GM23338 (cell line): ENCODE data around the gene MESP2. TPM values are rescaled to one million over a fixed set of nuclear protein-coding genes. Genes with fewer than 3 reads are reported as not detected.

Experiments used
- ATAC-seq: fragments of 200-7000 bp; cut with Tn5 transposase; 3 replicates; pipeline ENCODE4 v1.9.1; 2020
- DNase-seq: peaks from one replicate; pipeline ENCODE4 v3.0.0-alpha.2; 2015; ENCODE audit warnings: low spot score
- H2AFZ ChIP-seq: fragments of 200-600 bp; sonication (generic); 2 replicates; pipeline ENCODE4 v1.8.0; 2016; ENCODE audit warnings: antibody characterized with exemption, mild to moderate bottlenecking, moderate library complexity
- H3F3A ChIP-seq: fragments of 200-600 bp; sonication (generic); replicated peaks from 2 replicates; pipeline ENCODE4 v1.8.0; 2017; ENCODE audit warnings: antibody characterized with exemption, mixed run types, low read depth
- H3K27ac ChIP-seq: fragments of 200-600 bp; sonication (generic); 2 replicates; pipeline ENCODE4 v1.6.1; 2016; ENCODE audit warnings: low read depth
- H3K27me3 ChIP-seq: fragments of 200-600 bp; sonication (generic); 2 replicates; pipeline ENCODE4 v1.8.0; 2016; ENCODE audit warnings: mild to moderate bottlenecking, mixed run types, moderate library complexity; ENCODE audit not compliant: insufficient read depth
- H3K36me3 ChIP-seq: fragments of 200-600 bp; sonication (generic); 2 replicates; pipeline ENCODE4 v1.8.0; 2016; ENCODE audit warnings: mild to moderate bottlenecking; ENCODE audit not compliant: insufficient read depth
- H3K4me1 ChIP-seq: fragments of 200-600 bp; sonication (generic); 2 replicates; pipeline ENCODE4 v1.8.0; 2016; ENCODE audit warnings: mild to moderate bottlenecking, moderate library complexity; ENCODE audit not compliant: insufficient read depth
- H3K4me2 ChIP-seq: fragments of 200-600 bp; sonication (generic); 2 replicates; pipeline ENCODE4 v1.7.1; 2017; ENCODE audit warnings: mixed run types
- H3K4me3 ChIP-seq: fragments of 200-600 bp; sonication (generic); 2 replicates; pipeline ENCODE4 v1.6.1; 2016; ENCODE audit warnings: mixed run types
- H3K79me2 ChIP-seq: fragments of 200-600 bp; sonication (generic); replicated peaks from 2 replicates; pipeline ENCODE4 v1.8.0; 2017; ENCODE audit warnings: mild to moderate bottlenecking; ENCODE audit not compliant: insufficient read depth
- H3K9me2 ChIP-seq: fragments of 200-600 bp; sonication (generic); 2 replicates; pipeline ENCODE4 v1.8.0; 2017; ENCODE audit not compliant: insufficient read depth
- H4K20me1 ChIP-seq: fragments of 200-600 bp; sonication (generic); replicated peaks from 2 replicates; pipeline ENCODE4 v1.8.0; 2017; ENCODE audit warnings: mild to moderate bottlenecking; ENCODE audit not compliant: insufficient read depth
- H3K27ac Mint-ChIP-seq: 2 replicates; pipeline ENCODE4 v1.8.0; 2020; ENCODE audit warnings: inconsistent platforms, mild to moderate bottlenecking, moderate library complexity, mixed read lengths
- H3K27me3 Mint-ChIP-seq: 3 replicates; pipeline ENCODE4 v1.8.0; 2022; ENCODE audit warnings: low read depth, mild to moderate bottlenecking, moderate library complexity, mixed read lengths, inconsistent platforms; ENCODE audit not compliant: insufficient read depth, poor library complexity
- H3K36me3 Mint-ChIP-seq: 3 replicates; pipeline ENCODE4 v1.8.0; 2021; ENCODE audit warnings: low read depth, mild to moderate bottlenecking, inconsistent platforms, moderate library complexity, mixed read lengths
- H3K4me1 Mint-ChIP-seq: 3 replicates; pipeline ENCODE4 v1.8.0; 2020; ENCODE audit warnings: mild to moderate bottlenecking, inconsistent platforms, mixed read lengths
- H3K4me3 Mint-ChIP-seq: 3 replicates; pipeline ENCODE4 v1.8.0; 2021; ENCODE audit warnings: moderate library complexity, mild to moderate bottlenecking, inconsistent platforms, mixed read lengths
- H3K9me3 Mint-ChIP-seq: 3 replicates; pipeline ENCODE4 v1.8.0; 2020; ENCODE audit warnings: moderate library complexity, mild to moderate bottlenecking, inconsistent platforms, mixed read lengths
- CREB1 ChIP-seq: fragments of 250-450 bp; sonication (Bioruptor Pico); IDR thresholded peaks from 2 replicates; pipeline ENCODE4 v1.5.0; 2020; ENCODE audit warnings: low read depth, mild to moderate bottlenecking, moderate library complexity
- EZH2phosphoT487 ChIP-seq: fragments of 200-600 bp; sonication (generic); IDR thresholded peaks from one replicate; pipeline ENCODE4 v1.8.1; 2018; ENCODE audit warnings: antibody characterized with exemption; ENCODE audit not compliant: unreplicated experiment
- JUNB ChIP-seq: IDR thresholded peaks from one replicate; pipeline ENCODE4 v1.6.1; 2016; ENCODE audit warnings: antibody characterized with exemption; ENCODE audit not compliant: unreplicated experiment
- NANOG ChIP-seq: IDR thresholded peaks from 2 replicates; pipeline ENCODE4 v1.6.1; 2016; ENCODE audit warnings: antibody characterized with exemption, borderline replicate concordance
- POLR2AphosphoS5 ChIP-seq: IDR thresholded peaks from 2 replicates; pipeline ENCODE4 v1.6.1; 2016; ENCODE audit warnings: antibody characterized with exemption, low read depth
- STAT1 ChIP-seq: IDR thresholded peaks from one replicate; pipeline ENCODE4 v1.6.1; 2016; ENCODE audit warnings: antibody characterized with exemption; ENCODE audit not compliant: unreplicated experiment
- ZNF114 ChIP-seq: fragments of 250-450 bp; sonication (Bioruptor Pico); IDR thresholded peaks from 2 replicates; pipeline ENCODE4 v1.5.0; 2020; ENCODE audit warnings: mild to moderate bottlenecking, moderate library complexity
- ZNF331 ChIP-seq: fragments of 250-450 bp; sonication (Bioruptor Pico); IDR thresholded peaks from 2 replicates; pipeline ENCODE4 v1.5.0; 2020; ENCODE audit warnings: low read depth, mild to moderate bottlenecking, moderate library complexity
- polyA plus RNA-seq: library from polyadenylated mRNA; unstranded; fragments of >200 nt; fragmentation: Nextera tagmentation; extraction: Ambion mirVana; gene quantifications from 2 replicates; pipeline ENCODE4 v1.2.1, GENCODE V29; 2016
- total RNA-seq: library from RNA; depleted of rRNA; stranded (reverse); fragments of >200 nt; shearing (Covaris generic); gene quantifications from 2 replicates; pipeline ENCODE4 v1.2.3, GENCODE V29; 2014
- TF ChIP-seq, protein P1 (sequence below): fragments of 250-450 bp; sonication (Bioruptor Pico); IDR thresholded peaks from 2 replicates; pipeline ENCODE4 v1.5.0; 2020; ENCODE audit warnings: mild to moderate bottlenecking, moderate library complexity
- TF ChIP-seq, protein P2 (sequence below): IDR thresholded peaks from 2 replicates; pipeline ENCODE4 v1.6.1; 2016; ENCODE audit warnings: antibody characterized with exemption
- TF ChIP-seq, protein P3 (sequence below), 2 experiments: fragments of 200-600 bp in 1 of 2; sonication (generic) in 1 of 2; conservative IDR thresholded peaks; 2 replicates each; pipeline versions ENCODE4 v1.5.1 to v1.6.1; 2016 to 2017; ENCODE audit warnings: antibody characterized with exemption in 2 of 2, low read depth in 2 of 2, mild to moderate bottlenecking in 2 of 2, moderate library complexity in 1 of 2

The MESP2 gene
- total and polyA plus RNA-seq, 2 experiments from 2014 or later: 0.24 to 1.3 TPM

DNA sequence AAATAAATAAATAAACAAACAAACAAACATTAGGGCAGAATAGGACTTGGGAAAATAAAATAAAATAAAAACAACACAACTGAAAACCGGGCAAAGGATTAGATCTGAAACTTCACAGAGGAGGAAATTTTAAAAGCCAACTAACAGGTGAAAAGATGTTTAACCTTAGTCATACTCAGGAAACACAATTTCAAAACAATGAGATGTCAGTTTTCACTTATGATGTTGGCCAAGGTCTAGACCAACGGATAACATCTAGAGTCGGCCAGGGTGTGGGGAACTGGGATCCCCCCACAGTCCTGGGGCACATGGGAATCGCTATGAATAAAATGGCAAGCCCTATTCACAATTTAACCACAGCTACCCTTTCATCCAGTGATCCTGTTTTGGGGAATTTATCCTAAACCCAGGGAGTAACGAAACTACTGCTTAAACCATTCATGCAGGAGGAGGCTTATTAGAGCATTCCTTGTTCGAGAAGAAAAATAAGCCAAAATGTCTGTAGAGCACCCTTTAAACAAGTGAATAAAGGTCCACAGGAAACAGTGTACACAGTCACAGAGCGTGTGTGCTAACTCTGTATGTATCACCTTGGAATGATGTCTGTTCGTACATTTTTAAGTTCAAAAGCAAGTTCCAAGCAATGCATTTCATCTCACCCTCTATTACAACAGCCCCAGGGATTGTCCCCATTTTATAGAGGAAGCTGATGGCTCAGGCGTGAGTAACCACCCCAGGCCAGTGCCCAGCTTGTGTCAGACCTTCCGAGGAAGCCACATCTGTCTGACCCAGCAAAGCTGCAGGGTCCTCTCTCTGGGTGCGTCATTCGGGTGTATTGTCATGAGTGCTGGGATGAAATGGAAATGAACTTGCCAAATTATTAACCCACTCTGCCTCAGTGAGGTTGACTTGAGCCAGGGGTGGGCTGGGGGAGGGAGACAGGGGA lies 44.8 kb downstream of the MESP2 start:
- Histone ChIP-seq H3K27me3 (peaks cover 10% of the 10 kb centered on the region), H3K36me3 (no peaks in the 10 kb centered on the region), H3K4me3 (no peak overlapping the region), H3K9me2 (no peaks in the 10 kb centered on the region), H3F3A (no peaks in the 10 kb centered on the region), H3K27ac (no peak overlapping the region), H4K20me1 (no peaks in the 10 kb centered on the region; the same call in 1 of the 2 replicates), H3K4me1 (no peaks in the 10 kb centered on the region), H3K4me2 (no peak overlapping the region), H2AFZ (no peak overlapping the region), H3K79me2 (no peaks in the 10 kb centered on the region)
- H3K36me3 Mint-ChIP-seq: 0 out of 3 replicates have a peak, but pooled peaks cover 1% of the 10 kb centered on the region
- no peak for DNase-seq
- peaks cover 10% of the 10 kb centered on the region for H3K4me1 Mint-ChIP-seq
- ATAC-seq: no peak
- no peak for TF ChIP-seq ZNF331 (CRISPR knock-in tag)
- TF ChIP-seq NANOG: no peak
- TF ChIP-seq ZNF114 (CRISPR knock-in tag): no peak
- no peak for TF ChIP-seq EZH2phosphoT487
- TF ChIP-seq, protein P1, sequence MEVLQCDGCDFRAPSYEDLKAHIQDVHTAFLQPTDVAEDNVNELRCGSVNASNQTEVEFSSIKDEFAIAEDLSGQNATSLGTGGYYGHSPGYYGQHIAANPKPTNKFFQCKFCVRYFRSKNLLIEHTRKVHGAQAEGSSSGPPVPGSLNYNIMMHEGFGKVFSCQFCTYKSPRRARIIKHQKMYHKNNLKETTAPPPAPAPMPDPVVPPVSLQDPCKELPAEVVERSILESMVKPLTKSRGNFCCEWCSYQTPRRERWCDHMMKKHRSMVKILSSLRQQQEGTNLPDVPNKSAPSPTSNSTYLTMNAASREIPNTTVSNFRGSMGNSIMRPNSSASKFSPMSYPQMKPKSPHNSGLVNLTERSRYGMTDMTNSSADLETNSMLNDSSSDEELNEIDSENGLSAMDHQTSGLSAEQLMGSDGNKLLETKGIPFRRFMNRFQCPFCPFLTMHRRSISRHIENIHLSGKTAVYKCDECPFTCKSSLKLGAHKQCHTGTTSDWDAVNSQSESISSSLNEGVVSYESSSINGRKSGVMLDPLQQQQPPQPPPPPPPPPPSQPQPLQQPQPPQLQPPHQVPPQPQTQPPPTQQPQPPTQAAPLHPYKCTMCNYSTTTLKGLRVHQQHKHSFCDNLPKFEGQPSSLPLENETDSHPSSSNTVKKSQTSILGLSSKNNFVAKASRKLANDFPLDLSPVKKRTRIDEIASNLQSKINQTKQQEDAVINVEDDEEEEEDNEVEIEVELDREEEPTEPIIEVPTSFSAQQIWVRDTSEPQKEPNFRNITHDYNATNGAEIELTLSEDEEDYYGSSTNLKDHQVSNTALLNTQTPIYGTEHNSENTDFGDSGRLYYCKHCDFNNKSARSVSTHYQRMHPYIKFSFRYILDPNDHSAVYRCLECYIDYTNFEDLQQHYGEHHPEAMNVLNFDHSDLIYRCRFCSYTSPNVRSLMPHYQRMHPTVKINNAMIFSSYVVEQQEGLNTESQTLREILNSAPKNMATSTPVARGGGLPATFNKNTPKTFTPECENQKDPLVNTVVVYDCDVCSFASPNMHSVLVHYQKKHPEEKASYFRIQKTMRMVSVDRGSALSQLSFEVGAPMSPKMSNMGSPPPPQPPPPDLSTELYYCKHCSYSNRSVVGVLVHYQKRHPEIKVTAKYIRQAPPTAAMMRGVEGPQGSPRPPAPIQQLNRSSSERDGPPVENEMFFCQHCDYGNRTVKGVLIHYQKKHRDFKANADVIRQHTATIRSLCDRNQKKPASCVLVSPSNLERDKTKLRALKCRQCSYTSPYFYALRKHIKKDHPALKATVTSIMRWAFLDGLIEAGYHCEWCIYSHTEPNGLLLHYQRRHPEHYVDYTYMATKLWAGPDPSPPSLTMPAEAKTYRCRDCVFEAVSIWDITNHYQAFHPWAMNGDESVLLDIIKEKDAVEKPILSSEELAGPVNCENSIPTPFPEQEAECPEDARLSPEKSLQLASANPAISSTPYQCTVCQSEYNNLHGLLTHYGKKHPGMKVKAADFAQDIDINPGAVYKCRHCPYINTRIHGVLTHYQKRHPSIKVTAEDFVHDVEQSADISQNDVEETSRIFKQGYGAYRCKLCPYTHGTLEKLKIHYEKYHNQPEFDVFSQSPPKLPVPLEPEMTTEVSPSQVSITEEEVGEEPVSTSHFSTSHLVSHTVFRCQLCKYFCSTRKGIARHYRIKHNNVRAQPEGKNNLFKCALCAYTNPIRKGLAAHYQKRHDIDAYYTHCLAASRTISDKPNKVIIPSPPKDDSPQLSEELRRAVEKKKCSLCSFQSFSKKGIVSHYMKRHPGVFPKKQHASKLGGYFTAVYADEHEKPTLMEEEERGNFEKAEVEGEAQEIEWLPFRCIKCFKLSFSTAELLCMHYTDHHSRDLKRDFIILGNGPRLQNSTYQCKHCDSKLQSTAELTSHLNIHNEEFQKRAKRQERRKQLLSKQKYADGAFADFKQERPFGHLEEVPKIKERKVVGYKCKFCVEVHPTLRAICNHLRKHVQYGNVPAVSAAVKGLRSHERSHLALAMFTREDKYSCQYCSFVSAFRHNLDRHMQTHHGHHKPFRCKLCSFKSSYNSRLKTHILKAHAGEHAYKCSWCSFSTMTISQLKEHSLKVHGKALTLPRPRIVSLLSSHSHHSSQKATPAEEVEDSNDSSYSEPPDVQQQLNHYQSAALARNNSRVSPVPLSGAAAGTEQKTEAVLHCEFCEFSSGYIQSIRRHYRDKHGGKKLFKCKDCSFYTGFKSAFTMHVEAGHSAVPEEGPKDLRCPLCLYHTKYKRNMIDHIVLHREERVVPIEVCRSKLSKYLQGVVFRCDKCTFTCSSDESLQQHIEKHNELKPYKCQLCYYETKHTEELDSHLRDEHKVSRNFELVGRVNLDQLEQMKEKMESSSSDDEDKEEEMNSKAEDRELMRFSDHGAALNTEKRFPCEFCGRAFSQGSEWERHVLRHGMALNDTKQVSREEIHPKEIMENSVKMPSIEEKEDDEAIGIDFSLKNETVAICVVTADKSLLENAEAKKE: no peak
- TF ChIP-seq CREB1: no peak
- no peak for TF ChIP-seq STAT1
- TF ChIP-seq, protein P2, sequence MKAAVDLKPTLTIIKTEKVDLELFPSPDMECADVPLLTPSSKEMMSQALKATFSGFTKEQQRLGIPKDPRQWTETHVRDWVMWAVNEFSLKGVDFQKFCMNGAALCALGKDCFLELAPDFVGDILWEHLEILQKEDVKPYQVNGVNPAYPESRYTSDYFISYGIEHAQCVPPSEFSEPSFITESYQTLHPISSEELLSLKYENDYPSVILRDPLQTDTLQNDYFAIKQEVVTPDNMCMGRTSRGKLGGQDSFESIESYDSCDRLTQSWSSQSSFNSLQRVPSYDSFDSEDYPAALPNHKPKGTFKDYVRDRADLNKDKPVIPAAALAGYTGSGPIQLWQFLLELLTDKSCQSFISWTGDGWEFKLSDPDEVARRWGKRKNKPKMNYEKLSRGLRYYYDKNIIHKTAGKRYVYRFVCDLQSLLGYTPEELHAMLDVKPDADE: no peak
- TF ChIP-seq, protein P3, sequence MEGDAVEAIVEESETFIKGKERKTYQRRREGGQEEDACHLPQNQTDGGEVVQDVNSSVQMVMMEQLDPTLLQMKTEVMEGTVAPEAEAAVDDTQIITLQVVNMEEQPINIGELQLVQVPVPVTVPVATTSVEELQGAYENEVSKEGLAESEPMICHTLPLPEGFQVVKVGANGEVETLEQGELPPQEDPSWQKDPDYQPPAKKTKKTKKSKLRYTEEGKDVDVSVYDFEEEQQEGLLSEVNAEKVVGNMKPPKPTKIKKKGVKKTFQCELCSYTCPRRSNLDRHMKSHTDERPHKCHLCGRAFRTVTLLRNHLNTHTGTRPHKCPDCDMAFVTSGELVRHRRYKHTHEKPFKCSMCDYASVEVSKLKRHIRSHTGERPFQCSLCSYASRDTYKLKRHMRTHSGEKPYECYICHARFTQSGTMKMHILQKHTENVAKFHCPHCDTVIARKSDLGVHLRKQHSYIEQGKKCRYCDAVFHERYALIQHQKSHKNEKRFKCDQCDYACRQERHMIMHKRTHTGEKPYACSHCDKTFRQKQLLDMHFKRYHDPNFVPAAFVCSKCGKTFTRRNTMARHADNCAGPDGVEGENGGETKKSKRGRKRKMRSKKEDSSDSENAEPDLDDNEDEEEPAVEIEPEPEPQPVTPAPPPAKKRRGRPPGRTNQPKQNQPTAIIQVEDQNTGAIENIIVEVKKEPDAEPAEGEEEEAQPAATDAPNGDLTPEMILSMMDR (conservative IDR thresholded peaks at IDR 0.05; ENCODE audit: low read depth in 2 of 2): no peak
- TF ChIP-seq JUNB: no peak
- TF ChIP-seq POLR2AphosphoS5: no peak
- no peak overlapping the region for H3K27ac Mint-ChIP-seq
- no peak overlapping the region for H3K4me3 Mint-ChIP-seq
- H3K9me3 Mint-ChIP-seq: peaks cover 4% of the 10 kb centered on the region
- H3K27me3 Mint-ChIP-seq: peaks cover 15% of the 10 kb centered on the region
